Measurements from ENCODE around the gene TMEM120B.
A peak's percentile ranks its signal among the peaks of the same experiment; 100 is the strongest.
"Not testable (repeated sequence)": the region's sequence is repeated elsewhere in the genome, so short reads cannot be mapped to it uniquely, and the experiment has no call there.

TMEM120B gene

GRCh38 chr12:121789233-121789781, 76.8 kb downstream of the TMEM120B start:
- no peak for DNase-seq (ENCODE audit: insufficient read length, low spot score)
- TF ChIP-seq SPI1 (IDR thresholded peaks at IDR 0.05; ENCODE audit: low read depth, low read length) (peak; percentile 60), POLR2A (IDR thresholded peaks at IDR 0.05; ENCODE audit: low read depth, low read length) (no peak), POLR2AphosphoS5 (IDR thresholded peaks at IDR 0.05; ENCODE audit: low read depth, low read length) (no peak), POU2F2 (IDR thresholded peaks at IDR 0.05; ENCODE audit: low read depth, low read length) (0 out of 2 replicates have a peak, but pooled peaks have one; percentile 4), TAF1 (IDR thresholded peaks at IDR 0.05; ENCODE audit: low read depth, low read length) (no peak), PAX5 (IDR thresholded peaks at IDR 0.05; ENCODE audit: insufficient read depth, low read length, severe bottlenecking) (no peak)
- FAIRE-seq = peak; percentile 69

GRCh38 chr12:121789800-121790728, 77.5 kb downstream of the TMEM120B start:
- peak; percentile 77 for DNase-seq (ENCODE audit: insufficient read length, low spot score)
- FAIRE-seq = peak; percentile 86
- no peak for TF ChIP-seq POLR2AphosphoS5 (IDR thresholded peaks at IDR 0.05; ENCODE audit: low read depth, low read length)
- 0 out of 2 replicates have a peak, but pooled peaks have one; percentile 29 for TF ChIP-seq SPI1 (IDR thresholded peaks at IDR 0.05; ENCODE audit: low read depth, low read length)
- 0 out of 2 replicates have a peak, but pooled peaks have one; percentile 22 for TF ChIP-seq TAF1 (IDR thresholded peaks at IDR 0.05; ENCODE audit: low read depth, low read length)

- not testable (repeated sequence) for FAIRE-seq; DNase-seq (ENCODE audit: insufficient read length, low spot score)
These were observed 78.2 kb downstream of the TMEM120B start for GRCh38 chr12:121790785-121791184.

- no peak for TF ChIP-seq PAX5 (IDR thresholded peaks at IDR 0.05; ENCODE audit: insufficient read depth, low read length, severe bottlenecking)
- no peak for TF ChIP-seq SPI1 (IDR thresholded peaks at IDR 0.05; ENCODE audit: low read depth, low read length)
- no peak for TF ChIP-seq POLR2AphosphoS5 (IDR thresholded peaks at IDR 0.05; ENCODE audit: low read depth, low read length)
- TF ChIP-seq POU2F2 (IDR thresholded peaks at IDR 0.05; ENCODE audit: low read depth, low read length) = no peak
- no peak for TF ChIP-seq TAF1 (IDR thresholded peaks at IDR 0.05; ENCODE audit: low read depth, low read length)
- no peak for TF ChIP-seq POLR2A (IDR thresholded peaks at IDR 0.05; ENCODE audit: low read depth, low read length)
- FAIRE-seq (no peak), DNase-seq (ENCODE audit: insufficient read length, low spot score) (no peak)
These were observed 79.4 kb downstream of the TMEM120B start for GRCh38 chr12:121791671-121792551.

GRCh38 chr12:121792607-121793439, 80.3 kb downstream of the TMEM120B start:
- FAIRE-seq = peak; percentile 50
- TF ChIP-seq POLR2A (IDR thresholded peaks at IDR 0.05; ENCODE audit: low read depth, low read length) = 0 out of 2 replicates have a peak, but pooled peaks have one; percentile 29
- TF ChIP-seq SPI1 (IDR thresholded peaks at IDR 0.05; ENCODE audit: low read depth, low read length) = no peak
- no peak for TF ChIP-seq PAX5 (IDR thresholded peaks at IDR 0.05; ENCODE audit: insufficient read depth, low read length, severe bottlenecking)
- 0 out of 2 replicates have a peak, but pooled peaks have one; percentile 16 for TF ChIP-seq POU2F2 (IDR thresholded peaks at IDR 0.05; ENCODE audit: low read depth, low read length)
- peak; percentile 26; the same call in 1 of the 2 replicates for TF ChIP-seq TAF1 (IDR thresholded peaks at IDR 0.05; ENCODE audit: low read depth, low read length)

GRCh38 chr12:121793440-121793837, 80.9 kb downstream of the TMEM120B start, which contains the start of gene RHOF:
Gene RHOF (minus strand): TSS chr12:121793688. CDS start chr12:121793633, 55 bp downstream.
- no peak for DNase-seq (ENCODE audit: insufficient read length, low spot score)
- TF ChIP-seq PAX5 (IDR thresholded peaks at IDR 0.05; ENCODE audit: insufficient read depth, low read length, severe bottlenecking) (no peak), POLR2AphosphoS5 (IDR thresholded peaks at IDR 0.05; ENCODE audit: low read depth, low read length) (no peak), POLR2A (IDR thresholded peaks at IDR 0.05; ENCODE audit: low read depth, low read length) (no peak), SPI1 (IDR thresholded peaks at IDR 0.05; ENCODE audit: low read depth, low read length) (no peak)
- FAIRE-seq = no peak

More at GRCh38 chr12:121792607-121793439, 80.3 kb downstream of the TMEM120B start:
- no peak for DNase-seq (ENCODE audit: insufficient read length, low spot score)

- DNase-seq (ENCODE audit: insufficient read length, low spot score) = no peak
- no peak for TF ChIP-seq TAF1 (IDR thresholded peaks at IDR 0.05; ENCODE audit: low read depth, low read length)
- TF ChIP-seq POLR2AphosphoS5 (IDR thresholded peaks at IDR 0.05; ENCODE audit: low read depth, low read length) = no peak
- TF ChIP-seq SPI1 (IDR thresholded peaks at IDR 0.05; ENCODE audit: low read depth, low read length) = no peak
- TF ChIP-seq POLR2A (IDR thresholded peaks at IDR 0.05; ENCODE audit: low read depth, low read length) = no peak; the same call in 1 of the 2 replicates
- peak; percentile 84 for TF ChIP-seq PAX5 (IDR thresholded peaks at IDR 0.05; ENCODE audit: insufficient read depth, low read length, severe bottlenecking)
- TF ChIP-seq POU2F2 (IDR thresholded peaks at IDR 0.05; ENCODE audit: low read depth, low read length) = peak; percentile 47
- FAIRE-seq = peak; percentile 98
These were observed 81.4 kb downstream of the TMEM120B start for GRCh38 chr12:121793838-121794533.

- DNase-seq (ENCODE audit: insufficient read length, low spot score) = no peak
- FAIRE-seq = peak; percentile 20
- TF ChIP-seq PAX5 (IDR thresholded peaks at IDR 0.05; ENCODE audit: insufficient read depth, low read length, severe bottlenecking) = no peak
- TF ChIP-seq POLR2A (IDR thresholded peaks at IDR 0.05; ENCODE audit: low read depth, low read length) = peak; percentile 28
- TF ChIP-seq POLR2AphosphoS5 (IDR thresholded peaks at IDR 0.05; ENCODE audit: low read depth, low read length) = no peak; the same call in 1 of the 2 replicates
- 0 out of 2 replicates have a peak, but pooled peaks have one; percentile 4 for TF ChIP-seq POU2F2 (IDR thresholded peaks at IDR 0.05; ENCODE audit: low read depth, low read length)
These were observed 82.0 kb downstream of the TMEM120B start for GRCh38 chr12:121794534-121795033.
